ENCODE data around the gene MAPK14. TPM values are rescaled to one million over a fixed set of nuclear protein-coding genes. Genes with fewer than 3 reads are reported as not detected.

Gene MAPK14
- total RNA-seq, 2 donors from 2014 or later: 62.2 to 76.1 TPM

DNA sequence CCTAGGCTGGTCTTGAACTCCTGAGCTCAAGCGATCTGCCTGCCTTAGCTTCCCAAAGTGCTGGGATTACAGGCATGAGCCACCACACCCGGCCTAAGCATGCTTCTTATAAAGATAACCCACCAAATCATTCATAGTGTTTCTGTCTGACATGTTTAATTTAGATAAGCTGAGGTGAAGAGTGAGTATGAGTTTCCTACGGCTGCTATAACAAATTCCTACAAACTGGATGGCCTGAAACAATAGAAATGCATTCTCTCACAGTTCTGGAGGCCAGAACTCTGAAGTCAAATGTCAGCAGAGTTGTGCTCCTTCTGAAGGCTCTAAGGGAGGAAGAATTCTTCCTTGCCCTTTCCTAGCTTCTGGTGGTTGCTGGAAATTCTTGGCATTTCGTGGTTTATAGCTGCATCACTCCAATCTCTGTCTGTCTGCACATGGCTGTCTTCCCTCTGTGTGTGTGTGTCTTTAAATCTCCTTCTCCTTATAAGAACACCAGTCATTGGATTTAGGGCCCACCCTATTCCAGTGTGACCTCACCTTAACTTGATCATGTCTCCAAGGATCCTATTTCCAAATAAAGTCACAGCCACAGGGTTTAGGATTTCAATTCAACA is 132.6 kb downstream of the MAPK14 start:
- Histone ChIP-seq H3K27ac (no peak overlapping the region), H3K9me3 (no peaks in the 10 kb centered on the region), H3K9ac (ENCODE audit: low read depth in 2 of 2, low read length in 2 of 2) (no peak overlapping the region), H3K36me3 (no peaks in the 10 kb centered on the region), H3K4me3 (no peak overlapping the region), H3K27me3 (no peaks in the 10 kb centered on the region), H3K4me1 (no peaks in the 10 kb centered on the region)
- TF ChIP-seq, protein P1, sequence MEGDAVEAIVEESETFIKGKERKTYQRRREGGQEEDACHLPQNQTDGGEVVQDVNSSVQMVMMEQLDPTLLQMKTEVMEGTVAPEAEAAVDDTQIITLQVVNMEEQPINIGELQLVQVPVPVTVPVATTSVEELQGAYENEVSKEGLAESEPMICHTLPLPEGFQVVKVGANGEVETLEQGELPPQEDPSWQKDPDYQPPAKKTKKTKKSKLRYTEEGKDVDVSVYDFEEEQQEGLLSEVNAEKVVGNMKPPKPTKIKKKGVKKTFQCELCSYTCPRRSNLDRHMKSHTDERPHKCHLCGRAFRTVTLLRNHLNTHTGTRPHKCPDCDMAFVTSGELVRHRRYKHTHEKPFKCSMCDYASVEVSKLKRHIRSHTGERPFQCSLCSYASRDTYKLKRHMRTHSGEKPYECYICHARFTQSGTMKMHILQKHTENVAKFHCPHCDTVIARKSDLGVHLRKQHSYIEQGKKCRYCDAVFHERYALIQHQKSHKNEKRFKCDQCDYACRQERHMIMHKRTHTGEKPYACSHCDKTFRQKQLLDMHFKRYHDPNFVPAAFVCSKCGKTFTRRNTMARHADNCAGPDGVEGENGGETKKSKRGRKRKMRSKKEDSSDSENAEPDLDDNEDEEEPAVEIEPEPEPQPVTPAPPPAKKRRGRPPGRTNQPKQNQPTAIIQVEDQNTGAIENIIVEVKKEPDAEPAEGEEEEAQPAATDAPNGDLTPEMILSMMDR (IDR thresholded peaks at IDR 0.05): no peak
- no peak for DNase-seq
- intact Hi-C loops (cut with DNase I): no loop called here

Other genes starting within 250 kb of the MAPK14 start
- not detected for gene CLPSL1, start 246.8 kb upstream of the MAPK14 start, total RNA-seq
- 10 to 100 TPM in 1 of 2 donors, not detected in 1; 13.7 TPM for gene CLPS, start 230.5 kb upstream of the MAPK14 start, total RNA-seq
- gene LHFPL5, start 222.5 kb upstream of the MAPK14 start, total RNA-seq: not detected
- 100 to 1,000 TPM in 1 of 2 donors, 10 to 100 TPM in 1; 89.4 to 111 TPM for gene SRPK1, start 106.7 kb upstream of the MAPK14 start, total RNA-seq
- under 1 TPM in 1 of 2 donors, not detected in 1; 0.27 TPM for gene SLC26A8, start 3.2 kb upstream of the MAPK14 start, total RNA-seq
- gene MAPK13, start 102.7 kb downstream of the MAPK14 start, total RNA-seq: 100 to 1,000 TPM; 166 to 186 TPM
- 10 to 100 TPM; 61.3 to 68.2 TPM for gene BRPF3, start 168.9 kb downstream of the MAPK14 start, total RNA-seq
- under 1 TPM; 0.35 TPM for gene PNPLA1, start 242.3 kb downstream of the MAPK14 start, total RNA-seq

Data from colonic mucosa (tissue), 4 donors.